GM18502 (cell line): ENCODE measurements around the gene CCIN.
"Not testable (repeated sequence)": the region's sequence is repeated elsewhere in the genome, so short reads cannot be mapped to it uniquely, and the experiment has no call there.

ENCODE experiments used
- ATAC-seq: cut with Tn5 transposase; IDR thresholded peaks from one replicate; pipeline ENCODE4 v1.9.1; 2021; ENCODE audit warnings: mild to moderate bottlenecking; ENCODE audit not compliant: unreplicated experiment, poor library complexity

Gene CCIN

DNA sequence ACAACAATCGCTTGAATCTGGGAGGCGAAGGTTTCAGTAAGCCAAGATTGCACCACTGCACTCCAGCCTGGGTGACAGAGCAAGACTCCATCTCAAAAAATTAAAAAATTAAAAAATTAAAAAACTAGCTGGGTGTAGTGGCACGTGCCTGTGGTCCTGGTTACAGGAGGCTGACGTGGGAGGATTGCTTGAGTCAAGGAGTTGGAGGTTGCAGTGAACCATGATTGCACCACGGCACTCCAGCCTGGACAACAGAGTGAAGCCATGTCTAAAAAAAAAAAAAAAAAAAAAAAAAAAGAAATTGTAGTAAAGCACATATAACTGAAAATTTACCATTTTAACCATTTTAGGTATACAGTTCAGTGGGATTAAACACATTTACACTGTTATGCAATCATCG lies 13.1 kb upstream of the CCIN start:
- ATAC-seq, result no peak

DNA sequence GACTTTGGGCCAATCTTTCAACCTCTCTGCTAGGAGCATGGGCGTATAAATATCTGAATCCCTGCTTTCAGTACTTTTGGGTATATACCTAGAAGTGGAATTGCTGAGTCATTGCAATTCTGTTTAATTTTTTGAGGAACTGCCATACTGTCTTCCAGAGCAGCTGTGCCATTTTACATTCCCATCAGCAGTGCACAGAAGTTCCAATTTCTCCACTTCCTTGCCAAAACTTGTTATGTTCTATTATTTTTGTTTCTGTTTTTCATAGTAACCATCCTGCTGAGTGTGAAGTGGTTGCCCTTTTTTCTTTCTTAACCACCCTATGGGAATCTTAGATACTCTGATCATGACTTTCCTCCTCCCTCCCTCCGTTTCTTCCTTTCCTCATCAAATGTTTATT lies 11.1 kb upstream of the CCIN start:
- no peak for ATAC-seq

- no peak for ATAC-seq
Observed at GRCh38 chr9:36158917-36159316, 10.3 kb upstream of the CCIN start.

DNA sequence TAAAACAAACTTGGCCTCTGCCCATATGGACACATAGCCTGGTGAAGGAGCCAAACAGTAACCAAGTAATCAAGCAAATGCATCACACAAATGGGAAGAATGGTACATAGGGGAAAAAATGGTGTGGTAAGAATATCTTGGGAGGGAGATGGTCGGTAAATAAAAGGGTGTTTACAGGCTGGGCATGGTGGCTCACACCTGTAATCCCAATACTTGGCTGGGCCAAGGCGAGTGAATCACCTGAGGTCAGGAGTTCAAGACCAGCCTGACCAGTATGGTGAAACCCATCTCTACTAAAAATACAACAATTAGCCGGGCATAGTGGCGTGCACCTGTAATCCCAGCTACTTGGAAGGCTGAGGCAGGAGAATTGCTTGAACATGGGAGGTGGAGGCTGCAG lies 9.7 kb upstream of the CCIN start:
- ATAC-seq, result not testable (repeated sequence)

DNA sequence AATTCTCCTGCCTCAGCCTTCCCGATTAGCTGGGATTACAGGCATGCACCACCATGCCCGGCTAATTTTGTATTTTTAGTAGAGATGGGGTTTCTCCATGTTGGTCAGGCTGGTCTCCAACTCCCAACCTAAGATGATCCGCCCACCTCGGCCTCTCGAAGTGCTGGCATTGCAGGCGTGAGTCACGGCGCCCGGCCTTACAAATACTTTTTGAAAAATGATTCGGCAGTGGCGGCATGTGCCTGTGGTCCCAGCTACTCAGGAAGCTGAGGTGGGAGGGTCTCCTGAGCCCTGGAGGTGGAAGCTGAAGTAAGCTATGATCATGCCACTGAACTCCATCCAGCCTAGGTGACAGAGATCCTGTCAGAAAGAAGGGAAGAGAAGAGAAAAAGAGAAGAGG lies 9.1 kb upstream of the CCIN start:
- ATAC-seq, result not testable (repeated sequence)

GRCh38 chr9:36161187-36161586 lies 8.0 kb upstream of the CCIN start:
- ATAC-seq, result no peak

- no peak for ATAC-seq
Observed at GRCh38 chr9:36162211-36162738, 6.9 kb upstream of the CCIN start.

DNA sequence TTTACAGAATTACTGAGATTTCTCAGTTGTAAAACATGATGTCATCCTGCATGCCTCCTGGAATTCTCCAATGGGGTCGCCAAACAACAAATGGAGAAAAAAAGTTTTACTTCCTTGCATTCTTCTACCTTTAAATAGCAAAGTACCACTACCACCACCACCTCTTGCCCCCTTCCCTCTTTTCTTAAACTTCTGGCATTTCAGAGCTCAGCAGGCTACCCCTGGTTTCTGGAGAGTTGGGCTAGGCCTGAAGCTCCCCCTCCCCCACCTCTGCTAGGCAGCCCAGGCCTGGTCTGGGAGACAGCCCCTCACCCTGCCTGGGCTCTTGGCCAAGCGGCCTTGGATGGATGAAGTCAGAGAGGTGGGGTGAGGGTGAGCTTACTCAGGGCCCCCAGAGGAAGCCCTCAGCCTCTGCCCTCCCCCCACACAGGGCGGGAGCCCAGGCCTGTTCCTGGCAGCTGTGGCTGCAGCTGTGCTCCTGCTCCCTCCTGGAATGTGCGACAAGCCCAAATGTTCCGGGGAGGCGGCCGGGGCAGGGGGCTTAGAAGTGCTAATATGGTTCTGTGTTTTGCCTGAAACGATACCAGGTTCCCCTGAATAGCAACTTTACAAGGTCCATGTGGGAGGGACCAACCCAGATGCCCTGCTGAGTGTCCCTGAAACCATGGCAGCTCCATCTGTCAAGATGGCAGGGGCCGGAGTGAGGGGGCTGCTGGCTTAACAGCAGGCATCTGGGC lies 6.0 kb upstream of the CCIN start:
- ATAC-seq, result no peak

- no peak for ATAC-seq
Observed at GRCh38 chr9:36163786-36164170, 5.4 kb upstream of the CCIN start.

DNA sequence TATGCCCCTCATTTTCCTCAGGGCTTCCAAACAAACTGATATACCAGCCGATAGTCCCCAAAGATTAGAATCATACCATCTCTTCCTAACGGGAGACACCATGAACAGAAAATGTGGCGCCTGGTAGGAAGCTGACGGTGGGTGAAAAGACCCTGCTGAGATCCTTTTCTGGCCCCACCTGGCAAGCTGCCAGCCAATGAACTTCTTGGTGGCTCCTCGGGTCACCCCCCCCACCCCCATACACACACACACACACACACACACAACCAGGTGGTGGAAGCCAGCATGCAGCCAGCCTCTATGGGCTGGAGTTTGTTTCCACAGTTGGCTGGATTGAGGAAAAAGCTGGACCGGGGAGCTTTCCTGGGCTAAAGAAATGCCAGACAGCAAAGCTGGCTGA lies 4.8 kb upstream of the CCIN start:
- ATAC-seq, result no peak

- no peak for ATAC-seq
Observed at GRCh38 chr9:36164989-36165388, 4.2 kb upstream of the CCIN start.

- ATAC-seq, result no peak
Observed at GRCh38 chr9:36165826-36166167, 3.4 kb upstream of the CCIN start.

GRCh38 chr9:36166168-36166927 lies 2.8 kb upstream of the CCIN start:
- ATAC-seq, result peak; percentile 87

DNA sequence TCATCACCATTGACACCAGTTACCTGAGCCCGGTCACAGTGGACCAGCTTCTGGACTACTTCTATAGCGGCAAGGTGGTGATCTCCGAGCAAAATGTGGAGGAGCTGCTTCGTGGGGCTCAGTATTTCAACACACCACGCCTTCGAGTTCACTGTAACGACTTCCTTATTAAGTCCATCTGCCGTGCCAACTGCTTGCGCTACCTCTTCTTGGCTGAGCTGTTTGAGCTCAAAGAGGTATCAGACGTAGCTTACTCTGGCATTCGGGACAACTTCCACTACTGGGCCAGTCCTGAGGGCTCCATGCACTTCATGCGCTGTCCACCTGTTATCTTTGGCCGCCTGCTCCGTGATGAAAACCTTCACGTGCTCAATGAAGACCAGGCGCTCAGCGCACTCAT lies 520 bp downstream of the CCIN start:
- ATAC-seq, result no peak

DNA sequence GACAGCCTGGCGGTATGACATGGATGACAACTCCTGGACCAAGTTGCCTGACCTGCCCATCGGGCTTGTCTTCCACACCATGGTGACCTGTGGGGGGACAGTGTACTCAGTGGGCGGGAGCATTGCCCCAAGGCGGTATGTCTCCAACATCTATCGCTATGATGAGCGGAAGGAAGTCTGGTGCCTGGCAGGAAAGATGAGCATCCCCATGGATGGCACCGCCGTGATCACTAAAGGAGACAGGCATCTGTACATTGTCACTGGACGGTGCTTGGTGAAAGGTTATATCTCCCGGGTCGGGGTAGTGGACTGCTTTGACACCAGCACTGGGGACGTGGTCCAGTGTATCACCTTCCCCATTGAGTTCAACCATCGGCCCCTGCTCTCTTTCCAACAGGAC lies 1.3 kb downstream of the CCIN start:
- ATAC-seq, result no peak

DNA sequence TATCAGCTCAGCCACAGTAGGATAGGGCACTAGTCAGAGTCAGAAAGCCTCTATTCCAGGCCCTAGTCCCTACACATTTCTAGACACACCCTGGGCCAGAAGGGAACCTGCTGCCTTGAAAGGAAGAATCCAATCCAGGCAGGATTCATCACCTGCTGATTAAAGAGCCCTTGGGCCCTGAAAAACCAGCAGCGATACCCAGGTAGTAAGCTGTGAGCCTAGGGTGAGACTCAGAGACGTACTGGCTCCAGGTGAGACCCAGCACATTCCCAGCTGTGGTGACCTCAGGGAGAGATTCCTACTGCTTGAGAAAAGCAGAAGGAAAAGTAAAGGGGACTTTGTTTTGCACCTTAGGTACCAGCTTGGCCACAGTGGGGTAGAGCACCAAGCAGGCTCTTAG lies 4.7 kb downstream of the CCIN start:
- no peak for ATAC-seq

DNA sequence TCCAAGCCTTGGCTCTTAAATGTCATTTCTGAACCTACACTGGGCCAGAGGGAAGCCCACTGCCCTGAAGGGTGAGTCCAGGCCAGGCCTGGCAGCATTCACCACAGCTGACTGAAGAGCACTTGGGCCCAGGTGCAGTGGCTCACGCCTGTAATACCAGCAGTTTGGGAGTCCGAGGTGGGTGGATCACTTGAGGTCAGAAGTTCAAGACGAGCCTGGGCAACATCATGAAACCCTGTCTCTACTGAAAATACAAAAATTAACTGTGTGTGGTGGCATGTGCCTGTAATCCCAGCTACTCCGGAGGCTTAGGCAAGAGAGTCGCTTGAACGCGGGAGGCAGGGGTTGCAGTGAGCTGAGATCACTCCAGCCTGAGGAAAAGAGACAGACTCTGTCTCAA lies 5.1 kb downstream of the CCIN start:
- ATAC-seq, result no peak

DNA sequence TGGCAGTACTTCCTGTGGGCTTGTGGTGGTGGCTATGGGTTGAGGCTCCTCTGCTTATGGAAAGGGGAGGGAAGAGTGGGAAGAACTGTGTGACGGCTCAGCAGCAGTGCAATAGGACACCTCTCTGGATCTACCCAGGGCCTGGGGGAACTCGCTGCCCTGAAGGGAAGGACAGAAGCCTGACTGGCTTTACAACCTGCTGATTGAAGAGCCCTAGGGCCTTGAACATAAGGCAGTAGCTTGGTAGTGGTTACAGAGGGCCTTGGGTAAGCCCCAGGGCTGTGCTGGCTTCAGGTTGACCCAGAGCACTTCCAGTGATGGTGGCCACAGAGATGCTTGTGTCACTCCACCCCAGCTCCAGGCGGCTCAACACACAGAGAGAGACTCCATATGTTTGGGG lies 5.5 kb downstream of the CCIN start:
- no peak for ATAC-seq

GRCh38 chr9:36175209-36175608 lies 6.0 kb downstream of the CCIN start:
- ATAC-seq, result not testable (repeated sequence)

- ATAC-seq, result not testable (repeated sequence)
Observed at GRCh38 chr9:36176496-36176895, 7.3 kb downstream of the CCIN start.

DNA sequence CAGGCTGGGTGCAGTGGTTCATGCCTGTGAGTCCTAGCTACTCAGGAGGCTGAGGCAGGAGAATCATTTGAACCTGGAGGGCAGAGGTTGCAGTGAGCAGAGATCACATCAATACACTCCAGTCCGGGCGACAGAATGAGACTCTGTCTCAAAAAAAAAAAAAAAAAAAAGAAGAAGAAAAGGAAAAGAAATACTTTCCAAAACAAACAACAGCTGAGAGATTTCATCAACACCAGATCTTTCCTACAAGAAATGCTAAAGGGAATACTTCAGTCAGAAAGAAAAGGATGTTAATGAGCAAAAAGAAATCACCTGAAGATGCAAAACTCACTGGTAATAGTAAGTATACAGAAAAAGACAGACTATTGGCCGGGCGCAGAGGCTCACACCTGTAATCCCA lies 8.4 kb downstream of the CCIN start:
- ATAC-seq, result no peak

GRCh38 chr9:36180243-36180642 lies 11.1 kb downstream of the CCIN start:
- ATAC-seq, result not testable (repeated sequence)
